GM23248 (cell line): ENCODE measurements around the gene CLDN19. TPM values are rescaled to one million over a fixed set of nuclear protein-coding genes. Genes with fewer than 3 reads are reported as not detected.

Source experiments
- DNase-seq: peaks from one replicate; pipeline ENCODE4 v3.0.0-alpha.2; 2015
- H2AFZ ChIP-seq: fragments of 200-600 bp; sonication (generic); 2 replicates; pipeline ENCODE4 v1.6.1; 2016; ENCODE audit warnings: antibody characterized with exemption
- H3F3A ChIP-seq: fragments of 200-600 bp; sonication (generic); 2 replicates; pipeline ENCODE4 v1.6.1; 2016; ENCODE audit warnings: mild to moderate bottlenecking, antibody characterized with exemption, mixed run types; ENCODE audit not compliant: insufficient read depth
- H3K27ac ChIP-seq: fragments of 200-600 bp; sonication (generic); 2 replicates; pipeline ENCODE4 v1.5.1; 2016; ENCODE audit warnings: mild to moderate bottlenecking
- H3K27me3 ChIP-seq: fragments of 200-600 bp; sonication (generic); replicated peaks from 2 replicates; pipeline ENCODE4 v1.6.1; 2016; ENCODE audit warnings: mild to moderate bottlenecking; ENCODE audit not compliant: insufficient read depth
- H3K36me3 ChIP-seq: fragments of 200-600 bp; sonication (generic); 2 replicates; pipeline ENCODE4 v1.6.1; 2016; ENCODE audit warnings: low read depth, mild to moderate bottlenecking
- H3K4me1 ChIP-seq: fragments of 200-600 bp; sonication (generic); 2 replicates; pipeline ENCODE4 v1.6.1; 2016; ENCODE audit warnings: mild to moderate bottlenecking; ENCODE audit not compliant: insufficient read depth
- H3K4me2 ChIP-seq: fragments of 200-600 bp; sonication (generic); one replicate; pipeline ENCODE4 v1.6.1; 2016; ENCODE audit warnings: mild to moderate bottlenecking; ENCODE audit not compliant: unreplicated experiment
- H3K4me3 ChIP-seq: fragments of 200-600 bp; sonication (generic); 2 replicates; pipeline ENCODE4 v1.5.1; 2016; ENCODE audit warnings: mild to moderate bottlenecking
- H3K79me2 ChIP-seq: fragments of 200-600 bp; sonication (generic); 2 replicates; pipeline ENCODE4 v1.6.1; 2016; ENCODE audit warnings: mild to moderate bottlenecking; ENCODE audit not compliant: insufficient read depth
- H3K9ac ChIP-seq: fragments of 200-600 bp; sonication (generic); 2 replicates; pipeline ENCODE4 v1.6.1; 2016; ENCODE audit warnings: mild to moderate bottlenecking
- H3K9me2 ChIP-seq: fragments of 200-600 bp; sonication (generic); 2 replicates; pipeline ENCODE4 v1.6.1; 2016; ENCODE audit warnings: mixed run types, mild to moderate bottlenecking, moderate library complexity; ENCODE audit not compliant: insufficient read depth
- H3K9me3 ChIP-seq: fragments of 200-600 bp; sonication (generic); one replicate; pipeline ENCODE4 v1.6.1; 2017; ENCODE audit warnings: low read depth
- H4K20me1 ChIP-seq: fragments of 200-600 bp; sonication (generic); 2 replicates; pipeline ENCODE4 v1.6.0; 2016; ENCODE audit not compliant: insufficient read depth
- EZH2 ChIP-seq: fragments of 200-600 bp; sonication (generic); IDR thresholded peaks from 2 replicates; pipeline ENCODE4 v1.6.1; 2018; ENCODE audit warnings: antibody characterized with exemption, mild to moderate bottlenecking; ENCODE audit not compliant: insufficient read depth, poor library complexity, severe bottlenecking
- EZH2phosphoT487 ChIP-seq: fragments of 200-600 bp; sonication (generic); IDR thresholded peaks from 2 replicates; pipeline ENCODE4 v1.6.1; 2018; ENCODE audit warnings: antibody characterized with exemption, moderate library complexity, mild to moderate bottlenecking, low read depth; ENCODE audit not compliant: insufficient read depth
- WGBS, 2 experiments: methylation state at CpG; one replicate each; pipeline ENCODE4 v1.1.6; 2015 to 2017; ENCODE audit warnings: low lambda C conversion rate in 2 of 2, low coverage in 1 of 2; ENCODE audit errors: missing lambda C conversion rate in 2 of 2; 5-methylcytosine and 5-hydroxymethylcytosine counted together
- in situ Hi-C: fragments of 300-500 bp; cut with MboI; formaldehyde crosslinking; loops from 2 replicates; pipeline ENCODE4 v1.15.0; 2020
- polyA plus RNA-seq: library from polyadenylated mRNA; unstranded; fragments of >200 nt; fragmentation: Nextera tagmentation; extraction: Ambion mirVana; gene quantifications from 2 replicates; pipeline ENCODE4 v1.2.1, GENCODE V29; 2016
- total RNA-seq: library from RNA; depleted of rRNA; stranded (reverse); fragments of >200 nt; shearing (Covaris generic); gene quantifications from 2 replicates; pipeline ENCODE4 v1.2.3, GENCODE V29; 2014

CLDN19 gene
- total and polyA plus RNA-seq, 2 experiments from 2014 or later, result not detected

DNA sequence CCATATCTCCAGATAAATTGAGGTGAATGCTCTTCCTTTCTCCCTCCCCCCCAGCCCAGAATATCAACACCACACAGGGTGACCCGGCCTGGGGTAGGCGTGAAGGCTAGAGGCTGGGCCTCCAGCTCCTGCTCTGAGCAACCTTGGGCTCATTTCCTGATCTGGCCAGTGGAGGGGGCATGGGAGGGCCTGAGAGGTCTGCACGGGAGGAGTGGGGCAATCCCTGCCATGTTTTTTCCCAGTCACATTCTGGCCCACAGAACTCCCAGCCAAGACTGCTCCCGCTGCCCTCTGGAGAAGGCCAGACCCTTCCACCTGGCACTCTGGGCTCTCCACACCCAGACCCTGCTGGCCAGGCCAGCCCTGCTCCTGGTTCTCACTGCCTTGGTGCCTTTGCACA, 3.9 kb downstream of the CLDN19 start:
- H3K27ac ChIP-seq, result no peak overlapping the region
- H3K79me2 ChIP-seq, result no peaks in the 10 kb centered on the region
- WGBS, 2 experiments, result 42 to 53% methylated on average over 4 of the region's 4 CpGs
- no peak overlapping the region for H3K4me3 ChIP-seq
- H3K4me1 ChIP-seq, result no peaks in the 10 kb centered on the region
- no peak overlapping the region for H3K4me2 ChIP-seq
- no peak overlapping the region for H3K9ac ChIP-seq
- H3F3A ChIP-seq, result no peaks in the 10 kb centered on the region
- H4K20me1 ChIP-seq, result no peaks in the 10 kb centered on the region
- no peak for TF ChIP-seq EZH2
- no peak overlapping the region for H2AFZ ChIP-seq
- no peaks in the 10 kb centered on the region for H3K9me2 ChIP-seq
- H3K36me3 ChIP-seq, result no peaks in the 10 kb centered on the region
- peak; percentile 61 for DNase-seq
- H3K27me3 ChIP-seq, result no peaks in the 10 kb centered on the region
- H3K9me3 ChIP-seq, result no peaks in the 10 kb centered on the region
- in situ Hi-C loops, result no loop called here

DNA sequence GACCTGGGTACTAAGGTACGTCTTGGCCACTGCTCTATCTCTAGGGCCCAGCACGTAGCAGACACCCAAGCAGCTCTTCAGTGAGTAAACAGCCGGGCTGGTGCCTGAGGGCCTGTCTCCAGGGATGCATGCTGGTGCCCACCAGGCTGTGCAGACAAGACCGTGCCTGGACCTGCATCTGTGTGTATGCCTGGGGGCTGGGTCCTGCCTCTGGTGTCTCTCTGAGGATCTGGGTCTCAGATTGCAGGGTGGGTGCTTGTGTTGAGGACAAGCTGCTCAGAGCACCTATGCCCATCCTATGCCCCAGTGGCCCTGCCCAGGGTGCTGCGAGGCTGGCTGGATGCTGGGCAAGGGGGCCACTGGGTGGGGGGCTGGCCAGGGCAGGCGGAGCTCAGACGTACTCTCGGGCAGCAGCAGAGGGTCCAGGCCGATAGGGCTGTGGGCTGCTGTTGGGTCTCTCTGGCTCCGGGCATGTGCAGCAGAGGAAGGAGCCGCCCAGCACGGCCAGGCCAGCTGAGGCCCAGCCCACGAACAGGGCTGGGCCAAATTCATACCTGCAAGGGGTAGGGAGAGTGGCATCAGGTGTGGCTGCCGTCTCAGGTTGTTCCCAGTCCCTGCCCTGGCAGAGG, 4.4 kb downstream of the CLDN19 start:
- H4K20me1 ChIP-seq, result no peaks in the 10 kb centered on the region
- no peak overlapping the region for H3K9ac ChIP-seq
- no peaks in the 10 kb centered on the region for H3K27me3 ChIP-seq
- TF ChIP-seq EZH2, result no peak
- TF ChIP-seq EZH2phosphoT487, result no peak
- no peaks in the 10 kb centered on the region for H3K36me3 ChIP-seq
- 75 to 77% methylated on average over 14 of the region's 14 CpGs for WGBS, 2 experiments
- H3K4me2 ChIP-seq, result no peak overlapping the region
- H3F3A ChIP-seq, result no peaks in the 10 kb centered on the region
- no peaks in the 10 kb centered on the region for H3K4me1 ChIP-seq
- H3K79me2 ChIP-seq, result no peaks in the 10 kb centered on the region
- H3K4me3 ChIP-seq, result no peak overlapping the region
- no peaks in the 10 kb centered on the region for H3K9me2 ChIP-seq
- in situ Hi-C loops, result no loop called here
- no peak overlapping the region for H2AFZ ChIP-seq
- H3K27ac ChIP-seq, result no peak overlapping the region
- no peak for DNase-seq
- no peaks in the 10 kb centered on the region for H3K9me3 ChIP-seq

DNA sequence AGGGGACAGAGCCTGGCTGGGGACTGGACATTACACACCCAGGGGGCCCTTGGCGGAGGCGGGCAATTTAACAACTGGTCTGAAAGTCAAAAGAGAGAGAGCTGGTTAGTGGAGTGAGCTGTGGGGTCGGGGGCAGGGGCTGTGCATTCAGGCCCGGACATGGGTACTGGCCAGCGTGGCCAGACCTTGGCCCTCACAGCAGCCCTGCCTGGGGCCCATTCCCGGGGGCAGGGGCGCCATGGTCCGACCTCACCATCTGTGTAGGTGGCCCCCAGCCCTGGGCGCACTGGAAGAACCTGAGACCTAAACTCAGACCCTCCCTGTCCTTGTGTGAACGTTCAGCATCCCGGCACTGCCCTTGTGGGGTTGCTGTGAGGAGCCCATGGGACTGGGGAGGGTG, 5.0 kb downstream of the CLDN19 start:
- no peak overlapping the region for H3K4me2 ChIP-seq
- no peaks in the 10 kb centered on the region for H4K20me1 ChIP-seq
- no peak overlapping the region for H3K9ac ChIP-seq
- DNase-seq, result no peak
- no peak overlapping the region for H3K4me3 ChIP-seq
- no peaks in the 10 kb centered on the region for H3K9me2 ChIP-seq
- H3F3A ChIP-seq, result no peaks in the 10 kb centered on the region
- H2AFZ ChIP-seq, result no peak overlapping the region
- in situ Hi-C loops, result no loop called here
- H3K9me3 ChIP-seq, result no peaks in the 10 kb centered on the region
- 77 to 80% methylated on average over 11 of the region's 11 CpGs for WGBS, 2 experiments
- no peak overlapping the region for H3K27ac ChIP-seq
- H3K27me3 ChIP-seq, result no peaks in the 10 kb centered on the region
- H3K79me2 ChIP-seq, result no peaks in the 10 kb centered on the region
- H3K4me1 ChIP-seq, result no peaks in the 10 kb centered on the region
- no peak for TF ChIP-seq EZH2
- no peak for TF ChIP-seq EZH2phosphoT487
- H3K36me3 ChIP-seq, result no peaks in the 10 kb centered on the region

DNA sequence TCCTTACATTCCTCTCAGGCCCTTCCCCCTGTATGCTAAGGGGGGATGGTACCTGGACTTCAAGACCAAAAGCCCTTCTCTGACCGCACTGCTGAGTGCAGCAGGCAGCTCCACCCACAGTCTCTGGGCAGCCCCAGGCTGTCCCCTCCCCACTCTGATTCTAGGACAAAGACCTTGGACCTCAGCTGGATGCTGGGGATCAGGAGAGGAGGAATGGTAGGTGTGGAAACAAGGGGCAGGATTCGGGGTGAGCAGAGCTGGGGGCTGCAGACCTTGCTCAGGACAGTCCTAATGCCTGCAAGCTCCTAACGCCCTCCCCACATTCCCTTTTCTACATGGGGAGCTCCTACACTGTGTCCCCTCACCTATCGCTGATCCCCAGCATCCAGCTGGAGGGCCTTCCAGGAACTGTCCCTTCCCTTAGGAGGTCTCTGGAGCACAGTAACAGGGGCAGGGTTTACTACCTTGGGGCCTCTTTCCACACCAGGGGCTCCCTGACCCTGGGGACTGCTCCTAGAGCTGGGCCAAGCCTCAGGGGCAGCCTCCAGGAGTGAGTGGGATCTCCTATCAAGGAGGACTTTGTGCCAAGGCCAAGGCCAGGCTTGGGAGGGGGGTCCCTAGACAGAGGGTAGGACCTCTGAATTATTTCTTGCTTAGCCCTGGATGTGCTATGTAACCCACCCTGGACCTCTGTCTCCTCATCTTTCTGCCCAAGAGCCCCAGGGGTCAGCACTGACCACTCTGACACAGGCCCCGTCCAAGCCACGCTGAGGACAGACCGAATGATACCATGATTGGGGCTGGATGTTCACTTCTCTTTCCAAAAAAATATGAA, 5.6 kb downstream of the CLDN19 start:
- Histone ChIP-seq H3K27me3 (no peaks in the 10 kb centered on the region), H4K20me1 (no peaks in the 10 kb centered on the region), H3K4me3 (no peak overlapping the region), H3K9me3 (no peaks in the 10 kb centered on the region), H3K9me2 (no peaks in the 10 kb centered on the region), H3K4me1 (no peaks in the 10 kb centered on the region), H3K4me2 (no peak overlapping the region), H3K79me2 (no peaks in the 10 kb centered on the region), H3K36me3 (no peaks in the 10 kb centered on the region), H3K27ac (no peak overlapping the region), H3F3A (no peaks in the 10 kb centered on the region), H2AFZ (no peak overlapping the region), H3K9ac (no peak overlapping the region)
- in situ Hi-C loops, result no loop called here
- WGBS, 2 experiments, result 82% methylated on average over 7 of the region's 7 CpGs
- TF ChIP-seq EZH2phosphoT487 (no peak), EZH2 (no peak)
- no peak for DNase-seq
